ENCODE data around the gene OR1G1.
"Not testable (repeated sequence)": the region's sequence is repeated elsewhere in the genome, so short reads cannot be mapped to it uniquely, and the experiment has no call there.

Gene OR1G1

GRCh38 chr17:3127451-3127850, at the start of gene OR1G1:
OR1G1 (minus strand) TSS chr17:3127551; CDS start chr17:3127551, 0 bp downstream.
- no peak for TF ChIP-seq CTCF (IDR thresholded peaks at IDR 0.05; ENCODE audit: low read depth, low read length)
- no peak for DNase-seq (ENCODE audit: extremely low read depth, low read depth)

- TF ChIP-seq CTCF (IDR thresholded peaks at IDR 0.05; ENCODE audit: low read depth, low read length) = no peak
- no peak for DNase-seq (ENCODE audit: extremely low read depth, low read depth)
Observed at GRCh38 chr17:3167574-3167973, 40.2 kb upstream of the OR1G1 start.

- no peak for DNase-seq (ENCODE audit: extremely low read depth, low read depth)
- TF ChIP-seq CTCF (IDR thresholded peaks at IDR 0.05; ENCODE audit: low read depth, low read length) = no peak
Observed at GRCh38 chr17:3157218-3157617, 29.9 kb upstream of the OR1G1 start.

- not testable (repeated sequence) for DNase-seq (ENCODE audit: extremely low read depth, low read depth)
Observed at GRCh38 chr17:3137494-3137893, 10.1 kb upstream of the OR1G1 start.

- TF ChIP-seq CTCF (IDR thresholded peaks at IDR 0.05; ENCODE audit: low read depth, low read length) = no peak
- DNase-seq (ENCODE audit: extremely low read depth, low read depth) = no peak
Observed at GRCh38 chr17:3104322-3104721, 23.0 kb downstream of the OR1G1 start, which contains the start of gene OR1D2. OR1D2 (minus strand) TSS chr17:3104422; CDS start chr17:3092996, 11,426 bp downstream.

All from AG09319 (cell line).